VCaP (cell line): ENCODE measurements around the gene PAXX.

ENCODE experiments used
- H3K27ac ChIP-seq: fragments of 450-650 bp; 2 replicates; pipeline ENCODE4 v1.5.1; 2017
- TF ChIP-seq, protein P1 (sequence below): fragments of 450-650 bp; conservative IDR thresholded peaks from 2 replicates; pipeline ENCODE4 v1.5.1; 2017; ENCODE audit warnings: mild to moderate bottlenecking, moderate library complexity

The PAXX gene

DNA sequence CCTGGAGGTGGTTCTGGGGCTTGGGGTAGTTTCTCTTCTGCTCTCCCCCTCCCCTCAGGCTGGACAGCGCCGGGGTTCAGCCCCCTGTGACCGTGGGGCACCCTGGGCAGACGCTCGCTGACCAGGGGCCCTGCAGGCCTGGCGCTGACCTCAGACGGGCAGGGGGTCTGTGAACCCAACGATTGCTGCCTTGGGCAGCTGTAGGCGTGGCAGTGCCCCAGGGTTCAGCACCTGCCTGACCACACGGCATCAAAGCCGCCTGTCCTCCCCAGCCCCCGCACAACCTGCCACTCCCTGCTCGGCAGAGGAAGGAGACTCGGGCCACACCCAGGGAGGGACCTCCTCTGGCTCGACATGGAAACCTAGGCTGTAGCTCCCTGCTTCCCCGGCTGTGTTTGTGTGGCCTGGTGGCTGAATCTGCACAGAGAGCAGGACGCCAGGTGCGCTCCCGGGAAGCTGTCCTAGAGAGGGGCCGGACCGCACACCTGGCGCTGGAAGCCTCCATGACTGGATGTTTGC, 28.0 kb upstream of the PAXX start:
- TF ChIP-seq, protein P1, sequence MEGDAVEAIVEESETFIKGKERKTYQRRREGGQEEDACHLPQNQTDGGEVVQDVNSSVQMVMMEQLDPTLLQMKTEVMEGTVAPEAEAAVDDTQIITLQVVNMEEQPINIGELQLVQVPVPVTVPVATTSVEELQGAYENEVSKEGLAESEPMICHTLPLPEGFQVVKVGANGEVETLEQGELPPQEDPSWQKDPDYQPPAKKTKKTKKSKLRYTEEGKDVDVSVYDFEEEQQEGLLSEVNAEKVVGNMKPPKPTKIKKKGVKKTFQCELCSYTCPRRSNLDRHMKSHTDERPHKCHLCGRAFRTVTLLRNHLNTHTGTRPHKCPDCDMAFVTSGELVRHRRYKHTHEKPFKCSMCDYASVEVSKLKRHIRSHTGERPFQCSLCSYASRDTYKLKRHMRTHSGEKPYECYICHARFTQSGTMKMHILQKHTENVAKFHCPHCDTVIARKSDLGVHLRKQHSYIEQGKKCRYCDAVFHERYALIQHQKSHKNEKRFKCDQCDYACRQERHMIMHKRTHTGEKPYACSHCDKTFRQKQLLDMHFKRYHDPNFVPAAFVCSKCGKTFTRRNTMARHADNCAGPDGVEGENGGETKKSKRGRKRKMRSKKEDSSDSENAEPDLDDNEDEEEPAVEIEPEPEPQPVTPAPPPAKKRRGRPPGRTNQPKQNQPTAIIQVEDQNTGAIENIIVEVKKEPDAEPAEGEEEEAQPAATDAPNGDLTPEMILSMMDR = no peak
- H3K27ac ChIP-seq = no peak overlapping the region

DNA sequence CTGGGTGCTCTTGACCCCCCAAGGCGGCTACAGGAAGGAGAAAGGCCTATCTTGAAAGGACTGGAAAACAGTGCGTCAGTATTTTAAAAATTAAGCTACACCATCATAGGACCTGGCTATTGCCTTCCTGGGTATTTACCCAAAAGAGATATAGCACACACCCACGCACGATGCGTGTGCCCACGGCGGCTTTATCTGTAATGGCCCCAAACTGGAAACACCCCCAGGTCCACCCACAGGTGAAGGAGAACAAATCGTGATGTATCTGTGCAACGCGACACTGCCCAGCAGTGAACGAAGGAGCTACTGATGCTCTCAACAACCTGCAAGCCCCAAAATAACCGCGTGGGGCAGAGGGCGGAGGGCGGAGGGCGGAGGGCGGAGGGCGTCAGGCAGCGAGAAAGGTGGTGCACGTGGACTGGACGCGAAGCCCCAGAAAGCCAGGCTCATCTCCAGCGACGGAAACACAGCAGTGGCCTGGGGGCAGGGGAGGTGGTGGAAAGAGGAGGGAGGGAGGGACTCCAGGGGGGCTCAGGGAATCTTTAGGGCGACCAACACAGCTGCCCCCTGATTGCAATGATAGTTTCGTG, 27.3 kb upstream of the PAXX start:
- TF ChIP-seq, protein P1 = no peak
- H3K27ac ChIP-seq = no peak overlapping the region

GRCh38 chr9:136965771-136966484, 26.3 kb upstream of the PAXX start:
- TF ChIP-seq, protein P1 = no peak
- H3K27ac ChIP-seq = no peak overlapping the region

- no peak overlapping the region for H3K27ac ChIP-seq
Observed at GRCh38 chr9:136968333-136969127, 23.7 kb upstream of the PAXX start.

GRCh38 chr9:136969150-136969549, 23.1 kb upstream of the PAXX start:
- TF ChIP-seq, protein P1 = no peak
- H3K27ac ChIP-seq = no peak overlapping the region

More at GRCh38 chr9:136968333-136969127, 23.7 kb upstream of the PAXX start:
- TF ChIP-seq, protein P1 = no peak

- H3K27ac ChIP-seq = no peak overlapping the region
- TF ChIP-seq, protein P1 = no peak
Observed at GRCh38 chr9:136969774-136970173, 22.4 kb upstream of the PAXX start.

- H3K27ac ChIP-seq = no peak overlapping the region
- TF ChIP-seq, protein P1 = no peak
Observed at GRCh38 chr9:136970361-136970760, 21.9 kb upstream of the PAXX start.
